Measurements from ENCODE around the gene IL20RA. TPM values are rescaled to one million over a fixed set of nuclear protein-coding genes. Genes with fewer than 3 reads are reported as not detected.
"Not testable (repeated sequence)": the region's sequence is repeated elsewhere in the genome, so short reads cannot be mapped to it uniquely, and the experiment has no call there.

IL20RA gene
- total and polyA plus RNA-seq, 2 experiments from 2014 or later = 2.6 to 3.5 TPM

DNA sequence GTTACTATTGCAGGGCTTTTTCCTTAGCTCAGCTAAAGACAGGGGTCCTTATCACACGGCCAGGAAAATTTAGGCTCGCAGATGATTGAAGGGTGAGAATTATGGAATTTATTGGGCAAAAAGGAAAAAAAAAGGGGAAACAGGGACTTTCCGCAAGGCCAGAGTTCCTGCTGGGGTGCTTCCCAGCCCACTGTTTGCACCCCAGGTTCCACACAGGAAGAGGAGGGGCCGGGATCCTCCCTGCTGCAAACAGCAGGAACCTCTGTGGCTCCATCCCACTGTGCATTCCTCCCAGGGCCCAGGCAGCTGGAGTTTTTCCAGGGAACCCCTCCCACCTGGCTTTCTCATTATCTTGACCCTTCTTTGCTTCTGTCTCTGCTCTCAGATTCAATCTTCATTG lies 35.9 kb upstream of the IL20RA start:
- Histone ChIP-seq H3K4me3 (no peak overlapping the region), H3K79me2 (replicated peaks; ENCODE audit: insufficient read depth) (no peaks in the 10 kb centered on the region), H3K27me3 (ENCODE audit: insufficient read depth) (no peaks in the 10 kb centered on the region), H3F3A (replicated peaks; ENCODE audit: low read depth) (no peaks in the 10 kb centered on the region), H3K4me1 (ENCODE audit: insufficient read depth) (no peaks in the 10 kb centered on the region; the same call in 1 of the 2 replicates), H3K4me2 (no peak overlapping the region), H3K36me3 (ENCODE audit: insufficient read depth) (no peaks in the 10 kb centered on the region), H3K27ac (ENCODE audit: low read depth) (no peak overlapping the region), H2AFZ (peak overlapping the region; percentile 38; the same call in 1 of the 2 replicates), H3K9me2 (ENCODE audit: insufficient read depth) (no peaks in the 10 kb centered on the region), H4K20me1 (replicated peaks; ENCODE audit: insufficient read depth) (no peaks in the 10 kb centered on the region)
- ATAC-seq = peak; percentile 31
- TF ChIP-seq ZNF331 (CRISPR knock-in tag; IDR thresholded peaks at IDR 0.05; ENCODE audit: low read depth) = no peak
- no peak for TF ChIP-seq POLR2AphosphoS5 (IDR thresholded peaks at IDR 0.05; ENCODE audit: low read depth)
- peak; percentile 19 for DNase-seq (ENCODE audit: low spot score)
- Mint-ChIP-seq H3K27me3 (ENCODE audit: insufficient read depth, low read depth, poor library complexity) (peaks cover 2% of the 10 kb centered on the region), H3K9me3 (no peaks in the 10 kb centered on the region; the same call in 2 of the 3 replicates), H3K4me1 (peaks cover 19% of the 10 kb centered on the region), H3K4me3 (no peak overlapping the region), H3K36me3 (ENCODE audit: low read depth) (no peaks in the 10 kb centered on the region), H3K27ac (no peak overlapping the region; the same call in 1 of the 2 replicates)

DNA sequence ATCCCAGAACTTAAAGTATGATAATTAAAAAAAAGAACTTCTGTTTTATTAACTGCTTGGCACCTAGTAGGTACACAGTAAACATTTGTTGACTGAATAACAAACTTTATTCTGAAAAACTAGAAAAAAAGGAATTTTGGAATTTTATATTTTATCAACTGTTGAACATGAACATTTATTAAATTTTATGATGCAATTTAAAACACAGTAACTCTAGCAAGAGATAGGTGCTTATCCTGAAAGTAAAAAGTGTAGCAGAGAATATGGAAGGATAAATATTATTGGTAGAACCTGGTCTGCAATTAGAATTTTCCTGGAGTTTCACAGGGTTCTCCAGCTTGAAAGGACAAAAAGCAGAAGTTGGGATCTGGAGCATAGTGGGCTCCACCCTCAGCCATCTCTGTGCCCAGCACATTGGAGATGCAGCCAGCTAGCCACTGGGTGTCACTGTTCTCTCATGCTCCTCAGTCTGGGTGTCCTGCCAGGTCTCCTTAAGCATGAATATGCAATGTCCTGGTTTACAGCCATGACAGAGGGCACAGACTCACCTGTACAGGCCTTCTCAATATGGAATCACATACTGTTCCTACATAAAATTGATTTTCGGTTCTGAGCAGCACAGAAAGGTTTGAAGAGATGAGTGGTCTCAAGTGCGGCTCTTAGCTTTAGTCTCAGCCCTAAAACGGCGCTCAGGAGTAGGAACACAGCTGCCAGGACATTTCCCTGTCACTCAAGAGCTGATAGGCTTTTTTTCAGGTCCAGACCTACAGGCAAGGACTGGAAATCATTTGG lies 31.7 kb upstream of the IL20RA start:
- peak; percentile 90 for DNase-seq (ENCODE audit: low spot score)
- H3K36me3 Mint-ChIP-seq (ENCODE audit: low read depth) = peaks cover 2% of the 10 kb centered on the region; the same call in 1 of the 3 replicates
- no peak overlapping the region for H3K4me3 Mint-ChIP-seq
- Histone ChIP-seq H2AFZ (no peak overlapping the region; the same call in 1 of the 2 replicates), H3K27ac (ENCODE audit: low read depth) (no peak overlapping the region), H3K4me3 (no peak overlapping the region), H3K79me2 (replicated peaks; ENCODE audit: insufficient read depth) (no peaks in the 10 kb centered on the region), H4K20me1 (replicated peaks; ENCODE audit: insufficient read depth) (no peaks in the 10 kb centered on the region), H3K36me3 (ENCODE audit: insufficient read depth) (no peaks in the 10 kb centered on the region), H3K27me3 (ENCODE audit: insufficient read depth) (no peaks in the 10 kb centered on the region), H3K4me1 (ENCODE audit: insufficient read depth) (no peaks in the 10 kb centered on the region; the same call in 1 of the 2 replicates), H3F3A (replicated peaks; ENCODE audit: low read depth) (no peaks in the 10 kb centered on the region), H3K9me2 (ENCODE audit: insufficient read depth) (no peaks in the 10 kb centered on the region), H3K4me2 (no peak overlapping the region)
- TF ChIP-seq, protein P1, sequence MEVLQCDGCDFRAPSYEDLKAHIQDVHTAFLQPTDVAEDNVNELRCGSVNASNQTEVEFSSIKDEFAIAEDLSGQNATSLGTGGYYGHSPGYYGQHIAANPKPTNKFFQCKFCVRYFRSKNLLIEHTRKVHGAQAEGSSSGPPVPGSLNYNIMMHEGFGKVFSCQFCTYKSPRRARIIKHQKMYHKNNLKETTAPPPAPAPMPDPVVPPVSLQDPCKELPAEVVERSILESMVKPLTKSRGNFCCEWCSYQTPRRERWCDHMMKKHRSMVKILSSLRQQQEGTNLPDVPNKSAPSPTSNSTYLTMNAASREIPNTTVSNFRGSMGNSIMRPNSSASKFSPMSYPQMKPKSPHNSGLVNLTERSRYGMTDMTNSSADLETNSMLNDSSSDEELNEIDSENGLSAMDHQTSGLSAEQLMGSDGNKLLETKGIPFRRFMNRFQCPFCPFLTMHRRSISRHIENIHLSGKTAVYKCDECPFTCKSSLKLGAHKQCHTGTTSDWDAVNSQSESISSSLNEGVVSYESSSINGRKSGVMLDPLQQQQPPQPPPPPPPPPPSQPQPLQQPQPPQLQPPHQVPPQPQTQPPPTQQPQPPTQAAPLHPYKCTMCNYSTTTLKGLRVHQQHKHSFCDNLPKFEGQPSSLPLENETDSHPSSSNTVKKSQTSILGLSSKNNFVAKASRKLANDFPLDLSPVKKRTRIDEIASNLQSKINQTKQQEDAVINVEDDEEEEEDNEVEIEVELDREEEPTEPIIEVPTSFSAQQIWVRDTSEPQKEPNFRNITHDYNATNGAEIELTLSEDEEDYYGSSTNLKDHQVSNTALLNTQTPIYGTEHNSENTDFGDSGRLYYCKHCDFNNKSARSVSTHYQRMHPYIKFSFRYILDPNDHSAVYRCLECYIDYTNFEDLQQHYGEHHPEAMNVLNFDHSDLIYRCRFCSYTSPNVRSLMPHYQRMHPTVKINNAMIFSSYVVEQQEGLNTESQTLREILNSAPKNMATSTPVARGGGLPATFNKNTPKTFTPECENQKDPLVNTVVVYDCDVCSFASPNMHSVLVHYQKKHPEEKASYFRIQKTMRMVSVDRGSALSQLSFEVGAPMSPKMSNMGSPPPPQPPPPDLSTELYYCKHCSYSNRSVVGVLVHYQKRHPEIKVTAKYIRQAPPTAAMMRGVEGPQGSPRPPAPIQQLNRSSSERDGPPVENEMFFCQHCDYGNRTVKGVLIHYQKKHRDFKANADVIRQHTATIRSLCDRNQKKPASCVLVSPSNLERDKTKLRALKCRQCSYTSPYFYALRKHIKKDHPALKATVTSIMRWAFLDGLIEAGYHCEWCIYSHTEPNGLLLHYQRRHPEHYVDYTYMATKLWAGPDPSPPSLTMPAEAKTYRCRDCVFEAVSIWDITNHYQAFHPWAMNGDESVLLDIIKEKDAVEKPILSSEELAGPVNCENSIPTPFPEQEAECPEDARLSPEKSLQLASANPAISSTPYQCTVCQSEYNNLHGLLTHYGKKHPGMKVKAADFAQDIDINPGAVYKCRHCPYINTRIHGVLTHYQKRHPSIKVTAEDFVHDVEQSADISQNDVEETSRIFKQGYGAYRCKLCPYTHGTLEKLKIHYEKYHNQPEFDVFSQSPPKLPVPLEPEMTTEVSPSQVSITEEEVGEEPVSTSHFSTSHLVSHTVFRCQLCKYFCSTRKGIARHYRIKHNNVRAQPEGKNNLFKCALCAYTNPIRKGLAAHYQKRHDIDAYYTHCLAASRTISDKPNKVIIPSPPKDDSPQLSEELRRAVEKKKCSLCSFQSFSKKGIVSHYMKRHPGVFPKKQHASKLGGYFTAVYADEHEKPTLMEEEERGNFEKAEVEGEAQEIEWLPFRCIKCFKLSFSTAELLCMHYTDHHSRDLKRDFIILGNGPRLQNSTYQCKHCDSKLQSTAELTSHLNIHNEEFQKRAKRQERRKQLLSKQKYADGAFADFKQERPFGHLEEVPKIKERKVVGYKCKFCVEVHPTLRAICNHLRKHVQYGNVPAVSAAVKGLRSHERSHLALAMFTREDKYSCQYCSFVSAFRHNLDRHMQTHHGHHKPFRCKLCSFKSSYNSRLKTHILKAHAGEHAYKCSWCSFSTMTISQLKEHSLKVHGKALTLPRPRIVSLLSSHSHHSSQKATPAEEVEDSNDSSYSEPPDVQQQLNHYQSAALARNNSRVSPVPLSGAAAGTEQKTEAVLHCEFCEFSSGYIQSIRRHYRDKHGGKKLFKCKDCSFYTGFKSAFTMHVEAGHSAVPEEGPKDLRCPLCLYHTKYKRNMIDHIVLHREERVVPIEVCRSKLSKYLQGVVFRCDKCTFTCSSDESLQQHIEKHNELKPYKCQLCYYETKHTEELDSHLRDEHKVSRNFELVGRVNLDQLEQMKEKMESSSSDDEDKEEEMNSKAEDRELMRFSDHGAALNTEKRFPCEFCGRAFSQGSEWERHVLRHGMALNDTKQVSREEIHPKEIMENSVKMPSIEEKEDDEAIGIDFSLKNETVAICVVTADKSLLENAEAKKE (CRISPR knock-in tag; IDR thresholded peaks at IDR 0.05) = peak; percentile 71; the same call in 1 of the 2 replicates
- TF ChIP-seq STAT1 (IDR thresholded peaks at IDR 0.05; ENCODE audit: unreplicated experiment) (no peak), CREB1 (CRISPR knock-in tag; IDR thresholded peaks at IDR 0.05; ENCODE audit: low read depth) (no peak)
- TF ChIP-seq, protein P2, sequence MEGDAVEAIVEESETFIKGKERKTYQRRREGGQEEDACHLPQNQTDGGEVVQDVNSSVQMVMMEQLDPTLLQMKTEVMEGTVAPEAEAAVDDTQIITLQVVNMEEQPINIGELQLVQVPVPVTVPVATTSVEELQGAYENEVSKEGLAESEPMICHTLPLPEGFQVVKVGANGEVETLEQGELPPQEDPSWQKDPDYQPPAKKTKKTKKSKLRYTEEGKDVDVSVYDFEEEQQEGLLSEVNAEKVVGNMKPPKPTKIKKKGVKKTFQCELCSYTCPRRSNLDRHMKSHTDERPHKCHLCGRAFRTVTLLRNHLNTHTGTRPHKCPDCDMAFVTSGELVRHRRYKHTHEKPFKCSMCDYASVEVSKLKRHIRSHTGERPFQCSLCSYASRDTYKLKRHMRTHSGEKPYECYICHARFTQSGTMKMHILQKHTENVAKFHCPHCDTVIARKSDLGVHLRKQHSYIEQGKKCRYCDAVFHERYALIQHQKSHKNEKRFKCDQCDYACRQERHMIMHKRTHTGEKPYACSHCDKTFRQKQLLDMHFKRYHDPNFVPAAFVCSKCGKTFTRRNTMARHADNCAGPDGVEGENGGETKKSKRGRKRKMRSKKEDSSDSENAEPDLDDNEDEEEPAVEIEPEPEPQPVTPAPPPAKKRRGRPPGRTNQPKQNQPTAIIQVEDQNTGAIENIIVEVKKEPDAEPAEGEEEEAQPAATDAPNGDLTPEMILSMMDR (conservative IDR thresholded peaks at IDR 0.05; ENCODE audit: low read depth in 2 of 2) = peak; percentile 88 to 98
- H3K4me1 Mint-ChIP-seq = peaks cover 11% of the 10 kb centered on the region
- H3K27ac Mint-ChIP-seq = peak overlapping the region; percentile 77; the same call in 1 of the 2 replicates
- ATAC-seq = peak; percentile 100
- H3K27me3 Mint-ChIP-seq (ENCODE audit: insufficient read depth, low read depth, poor library complexity) = peaks cover 2% of the 10 kb centered on the region
- H3K9me3 Mint-ChIP-seq = peaks cover 10% of the 10 kb centered on the region

DNA sequence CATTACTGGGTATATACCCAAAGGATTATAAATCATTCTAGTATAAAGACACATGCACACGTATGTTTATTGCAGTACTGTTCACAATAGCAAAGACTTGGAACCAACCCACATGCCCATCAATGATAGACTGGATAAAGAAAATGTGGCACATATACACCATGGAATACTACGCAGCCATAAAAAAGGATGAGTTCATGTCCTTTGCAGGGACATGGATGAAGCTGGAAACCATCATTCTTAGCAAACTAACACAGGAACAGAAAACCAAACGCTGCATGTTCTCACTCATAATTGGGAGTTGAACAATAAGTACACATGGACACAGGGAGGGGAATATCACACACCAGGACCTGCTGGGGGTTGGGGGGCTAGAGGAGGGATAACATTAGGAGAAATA lies 31.0 kb upstream of the IL20RA start:
- H3K27ac ChIP-seq (ENCODE audit: low read depth); H3K4me3 ChIP-seq; H3K36me3 ChIP-seq (ENCODE audit: insufficient read depth); H4K20me1 ChIP-seq (replicated peaks; ENCODE audit: insufficient read depth); H3K4me1 ChIP-seq (ENCODE audit: insufficient read depth); H3K9me2 ChIP-seq (ENCODE audit: insufficient read depth); H3K79me2 ChIP-seq (replicated peaks; ENCODE audit: insufficient read depth); ATAC-seq; H3K36me3 Mint-ChIP-seq (ENCODE audit: low read depth); H3K27me3 Mint-ChIP-seq (ENCODE audit: insufficient read depth, low read depth, poor library complexity); H2AFZ ChIP-seq; H3K27me3 ChIP-seq (ENCODE audit: insufficient read depth); H3K4me3 Mint-ChIP-seq; H3K4me1 Mint-ChIP-seq; H3K4me2 ChIP-seq; DNase-seq (ENCODE audit: low spot score); H3F3A ChIP-seq (replicated peaks; ENCODE audit: low read depth); H3K27ac Mint-ChIP-seq: not testable (repeated sequence)
- peaks cover 14% of the 10 kb centered on the region for H3K9me3 Mint-ChIP-seq
